Measurements from ENCODE around the gene LCE6A.

The LCE6A gene

DNA sequence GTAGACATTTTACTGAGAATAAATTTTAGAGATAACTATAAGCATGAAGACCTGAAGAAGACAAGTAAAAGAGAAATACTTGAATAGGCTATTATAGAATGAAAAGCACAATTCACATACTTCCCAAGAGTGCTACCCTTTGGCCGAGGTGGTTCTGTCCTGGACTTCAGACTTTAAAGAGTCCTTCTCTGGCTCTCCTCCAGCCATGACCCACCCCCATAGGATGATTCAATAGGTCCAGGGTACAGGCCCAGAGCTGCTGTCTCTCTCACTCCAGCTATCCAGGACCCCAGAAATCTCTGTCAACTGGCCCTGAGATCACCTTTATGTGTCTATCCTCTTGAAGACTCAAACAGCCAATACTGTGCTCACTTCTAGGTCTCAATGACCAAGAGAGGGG, 34.2 kb downstream of the LCE6A start:
- no peak for DNase-seq

DNA sequence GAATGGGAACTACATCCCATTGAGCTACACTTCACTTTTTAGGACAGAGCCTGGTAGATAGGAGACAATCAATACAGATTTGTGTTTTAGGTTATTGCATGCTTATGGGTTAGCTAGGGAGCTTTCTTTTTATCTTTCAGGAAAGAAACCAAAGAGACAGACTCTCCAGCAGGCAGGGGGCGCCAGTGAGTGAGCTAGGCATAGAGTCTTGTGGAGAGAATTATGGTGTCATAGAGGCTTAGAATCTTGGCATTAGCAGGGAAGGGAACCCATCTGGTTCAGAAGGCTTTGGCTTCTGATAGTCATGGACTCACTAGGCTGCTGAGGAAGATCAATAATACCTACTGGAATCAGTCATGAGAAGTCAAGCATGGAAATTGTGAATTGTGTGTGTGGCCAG, 35.4 kb downstream of the LCE6A start, which contains the start of gene SMCP:
Gene SMCP, plus strand, starts transcription at position 281 of the 400 bp plus-strand sequence. CDS start 6,101 bp downstream, outside the sequence.
- no peak for DNase-seq

DNA sequence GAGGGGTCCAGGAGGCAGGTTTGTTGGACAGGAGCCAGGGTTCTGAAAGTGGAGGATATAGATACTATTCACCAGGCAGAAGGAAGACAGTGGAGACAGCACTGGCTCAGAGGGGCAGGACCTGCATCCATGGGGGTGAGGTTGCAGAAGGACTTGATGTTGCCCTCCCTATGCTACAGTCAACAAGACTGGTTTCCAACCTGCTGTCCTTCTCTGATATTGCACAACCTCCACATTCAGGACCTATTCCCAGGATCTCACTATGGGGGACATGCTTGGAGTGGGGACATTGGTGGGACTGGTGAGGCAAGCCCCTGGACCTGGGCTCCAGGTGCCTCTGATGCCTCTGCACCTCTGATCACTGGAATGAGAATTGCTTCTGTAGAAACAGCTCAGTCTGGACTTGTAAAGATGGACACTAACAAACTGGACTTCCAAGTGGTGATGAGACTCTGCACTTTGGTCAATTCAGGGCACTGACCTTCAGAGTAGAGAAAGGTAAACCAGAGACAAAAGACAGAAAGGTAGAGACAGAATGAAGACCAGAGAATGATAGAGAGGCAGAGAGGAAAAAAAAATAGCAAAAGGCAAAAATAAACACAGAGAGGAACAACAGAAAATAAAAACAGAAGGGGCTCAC, 37.0 kb downstream of the LCE6A start:
- DNase-seq = no peak

DNA sequence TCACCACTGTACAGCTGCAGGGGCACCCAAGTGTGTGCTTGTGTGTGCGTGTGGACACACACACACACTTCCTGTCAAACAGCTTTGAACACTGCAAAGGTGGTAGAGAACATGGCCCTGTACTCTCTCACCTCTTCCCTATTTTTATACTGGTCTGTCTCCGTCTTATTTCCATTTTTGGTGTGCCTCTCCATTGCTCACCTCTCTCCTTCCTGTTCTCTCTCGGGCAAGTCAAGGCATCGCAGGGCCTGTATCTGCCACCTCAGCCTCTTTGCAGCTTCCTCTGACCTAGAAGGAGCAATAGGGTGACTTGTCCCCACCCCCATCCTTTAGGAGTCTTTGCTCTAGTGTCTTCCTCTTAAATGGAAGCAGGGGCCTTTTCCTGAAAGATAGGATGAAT, 37.7 kb downstream of the LCE6A start:
- DNase-seq = no peak

DNA sequence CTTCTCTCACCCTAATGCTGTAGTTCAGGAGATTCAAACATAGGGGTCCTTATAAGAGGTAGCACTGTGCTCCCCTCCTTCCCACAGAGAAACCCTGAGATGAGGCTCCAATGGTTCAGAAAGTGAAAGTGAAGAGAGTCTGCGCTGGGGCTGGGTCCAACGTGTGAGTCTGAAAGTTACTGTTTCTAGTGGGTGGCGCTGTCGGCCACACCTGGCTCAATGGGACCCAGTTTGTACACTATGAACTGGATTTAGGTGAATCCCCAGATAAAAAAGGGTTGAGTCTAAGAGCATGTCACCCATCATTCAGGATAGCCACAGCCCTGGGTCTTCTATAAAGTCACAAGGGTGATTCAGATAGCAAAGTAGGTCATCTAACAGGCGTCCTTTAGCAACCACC, 38.3 kb downstream of the LCE6A start:
- no peak for DNase-seq

DNA sequence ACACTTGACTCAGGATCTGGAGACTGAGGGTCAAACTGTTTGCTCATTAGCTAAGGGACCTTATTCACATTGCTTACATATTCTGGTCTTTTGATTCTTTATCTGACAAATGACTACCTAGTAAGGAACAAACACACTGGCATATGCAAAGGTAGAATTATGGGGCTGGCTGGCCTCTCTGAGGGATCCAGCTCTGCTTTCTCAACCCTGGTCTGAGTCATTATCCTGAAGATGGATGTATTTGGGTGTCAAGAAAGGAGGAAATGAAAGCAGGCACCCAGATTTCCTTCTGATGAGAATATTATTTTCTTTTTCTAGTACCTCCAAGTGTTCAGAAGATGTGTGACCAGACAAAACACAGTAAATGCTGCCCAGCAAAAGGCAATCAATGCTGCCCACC, 41.4 kb downstream of the LCE6A start:
- no peak for DNase-seq

DNA sequence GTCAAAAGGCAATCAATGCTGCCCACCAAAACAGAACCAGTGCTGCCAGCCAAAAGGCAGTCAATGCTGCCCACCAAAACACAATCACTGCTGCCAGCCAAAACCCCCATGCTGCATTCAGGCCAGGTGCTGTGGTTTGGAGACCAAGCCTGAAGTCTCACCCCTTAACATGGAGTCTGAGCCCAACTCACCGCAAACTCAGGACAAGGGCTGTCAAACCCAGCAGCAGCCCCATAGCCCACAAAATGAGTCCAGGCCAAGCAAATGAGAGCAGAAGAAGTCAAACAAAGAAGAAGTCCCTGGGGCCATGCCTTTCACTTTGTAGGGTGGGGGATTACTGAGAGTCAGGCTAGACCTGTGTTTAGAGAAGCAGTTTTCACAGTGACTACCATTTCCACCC, 41.9 kb downstream of the LCE6A start:
- DNase-seq = no peak

DNA sequence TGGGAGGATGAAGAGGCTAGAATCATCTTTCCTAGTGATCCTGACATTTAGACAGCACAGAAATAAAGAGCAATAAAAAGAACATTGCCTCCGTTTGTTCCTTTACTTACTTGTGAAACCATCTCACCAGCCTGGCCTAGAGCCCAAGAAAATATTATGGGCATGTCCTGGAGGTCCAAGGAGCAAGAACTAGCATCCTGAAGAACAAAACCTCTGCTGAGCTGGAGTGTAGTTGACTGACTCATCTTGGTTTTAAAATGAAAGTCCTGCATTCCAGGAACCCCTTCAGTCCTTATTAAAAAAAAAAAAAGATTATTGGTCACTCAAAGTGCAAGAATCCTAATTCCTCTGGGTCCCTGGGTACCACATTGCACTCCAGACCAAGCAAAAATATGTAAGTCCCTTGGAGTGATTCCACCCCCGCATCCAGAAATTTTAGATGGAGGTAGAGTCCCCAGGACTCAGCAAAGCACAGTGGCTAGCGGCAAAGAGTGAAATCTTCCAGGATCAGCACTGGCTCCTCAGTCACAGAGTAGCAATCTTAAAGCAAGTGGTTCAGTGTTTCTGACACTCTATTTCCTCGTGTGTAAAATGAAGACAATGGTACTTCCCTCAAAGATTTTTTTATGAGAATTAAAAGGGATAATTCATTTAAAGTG, 42.4 kb downstream of the LCE6A start:
- no peak for DNase-seq

DNA sequence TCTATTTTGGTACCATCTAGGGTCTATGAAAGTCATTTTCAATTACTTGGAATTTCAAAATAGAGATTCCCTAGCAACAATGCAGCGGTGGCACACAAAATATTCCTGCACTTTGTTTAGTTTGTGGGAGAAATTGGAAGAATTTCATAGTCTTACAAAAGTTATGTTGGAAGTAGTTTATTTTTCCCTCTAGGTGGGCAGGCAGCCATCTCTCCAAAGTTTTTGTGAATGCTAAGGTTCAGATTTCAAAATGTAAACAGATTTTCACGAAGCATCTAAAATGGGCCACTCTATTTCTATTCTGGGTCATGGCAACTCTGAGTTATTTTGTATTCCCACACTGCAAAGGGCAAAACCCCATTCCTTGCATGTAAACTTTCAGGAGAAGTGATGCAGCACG, 43.4 kb downstream of the LCE6A start:
- no peak for DNase-seq

DNA sequence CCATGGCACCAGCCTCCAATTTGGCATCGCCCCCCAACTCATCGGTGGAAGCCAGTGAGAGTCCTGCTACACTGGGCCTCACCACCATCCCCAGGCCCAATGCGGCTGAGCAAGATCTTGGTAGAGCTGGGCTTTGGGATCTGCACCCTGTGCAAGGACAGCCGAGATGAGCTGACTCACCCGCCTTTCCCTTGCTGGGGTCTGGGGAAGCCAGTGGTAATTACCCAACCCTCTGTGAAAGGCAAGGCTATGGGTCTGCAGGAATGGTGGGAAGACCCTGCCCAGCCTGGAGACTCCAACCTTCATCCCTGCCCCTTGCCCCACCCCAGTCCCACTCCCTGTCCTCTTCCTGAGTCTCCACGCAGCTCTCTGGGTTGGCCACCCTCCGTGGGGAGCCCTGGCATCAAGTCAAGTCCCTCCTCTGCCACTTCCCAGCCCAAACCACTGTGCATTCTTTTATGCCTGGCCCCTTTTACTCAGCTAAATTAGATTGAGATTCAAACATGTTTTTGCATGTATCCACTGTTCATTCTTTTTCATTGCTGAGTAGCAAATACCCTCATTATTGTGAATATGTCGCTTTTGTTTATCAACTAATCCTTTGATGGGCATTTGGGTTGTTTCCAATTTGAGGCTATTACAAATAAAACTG, 44.2 kb downstream of the LCE6A start:
- DNase-seq = no peak

DNA sequence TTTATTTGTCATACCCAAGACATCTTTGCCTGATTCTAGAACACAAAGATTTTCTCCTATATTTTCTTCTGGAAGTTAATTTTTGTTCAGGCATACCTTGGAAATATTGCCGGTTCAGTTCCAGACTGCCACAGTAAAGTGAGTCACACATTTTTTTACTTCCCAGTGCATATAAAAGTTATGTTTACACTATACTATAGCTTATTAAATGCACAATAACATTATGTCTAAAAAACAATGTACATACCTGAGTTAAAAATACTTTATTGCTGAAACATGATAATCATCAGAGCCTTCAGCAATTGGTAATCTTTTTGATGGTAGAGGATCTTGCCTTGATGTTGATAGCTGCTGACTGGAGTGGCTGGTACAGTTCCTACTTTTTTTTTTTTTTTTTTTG, 45.5 kb downstream of the LCE6A start:
- no peak for DNase-seq
